Mesothelial cell of epicardium (in vitro differentiated cells): Measurements from ENCODE around the gene PKP4. TPM values are rescaled to one million over a fixed set of nuclear protein-coding genes. Genes with fewer than 3 reads are reported as not detected.

Experiments used
- DNase-seq, 2 experiments: peaks; one replicate each; pipeline ENCODE4 v3.0.0; 2021; ENCODE audit warnings: low spot score in 2 of 2; ENCODE audit not compliant: unreplicated experiment in 2 of 2
- H3K27ac Mint-ChIP-seq: 2 replicates; pipeline ENCODE4 v1.8.0; 2021; ENCODE audit warnings: mixed read lengths
- H3K27me3 Mint-ChIP-seq: 2 replicates; pipeline ENCODE4 v1.8.0; 2021; ENCODE audit warnings: low read depth, mixed read lengths
- H3K36me3 Mint-ChIP-seq: 2 replicates; pipeline ENCODE4 v1.8.0; 2021; ENCODE audit warnings: mixed read lengths
- H3K4me1 Mint-ChIP-seq: 2 replicates; pipeline ENCODE4 v1.8.0; 2021; ENCODE audit warnings: mixed read lengths
- H3K4me3 Mint-ChIP-seq: 2 replicates; pipeline ENCODE4 v1.8.0; 2021; ENCODE audit warnings: mild to moderate bottlenecking, moderate library complexity, mixed read lengths
- H3K9me3 Mint-ChIP-seq: 2 replicates; pipeline ENCODE4 v1.8.0; 2021; ENCODE audit warnings: mixed read lengths
- total RNA-seq: library from RNA; stranded (reverse); gene quantifications from 3 replicates; pipeline ENCODE4 v1.2.1, GENCODE V29; 2021
- TF ChIP-seq, protein P1 (sequence below): fragments of 200-600 bp; sonication (generic); IDR thresholded peaks from one replicate; pipeline ENCODE4 v1.5.0; 2021; ENCODE audit warnings: antibody characterized with exemption; ENCODE audit not compliant: unreplicated experiment

Gene PKP4
- total RNA-seq, 1 donor from 2014 or later, result 70.8 TPM

GRCh38 chr2:158651358-158652057 is 194.8 kb downstream of the PKP4 start:
- Mint-ChIP-seq H3K27ac (no peak overlapping the region), H3K9me3 (no peaks in the 10 kb centered on the region), H3K4me3 (no peak overlapping the region), H3K27me3 (no peaks in the 10 kb centered on the region), H3K4me1 (peaks cover 6% of the 10 kb centered on the region), H3K36me3 (peaks cover 2% of the 10 kb centered on the region)
- TF ChIP-seq, protein P1, sequence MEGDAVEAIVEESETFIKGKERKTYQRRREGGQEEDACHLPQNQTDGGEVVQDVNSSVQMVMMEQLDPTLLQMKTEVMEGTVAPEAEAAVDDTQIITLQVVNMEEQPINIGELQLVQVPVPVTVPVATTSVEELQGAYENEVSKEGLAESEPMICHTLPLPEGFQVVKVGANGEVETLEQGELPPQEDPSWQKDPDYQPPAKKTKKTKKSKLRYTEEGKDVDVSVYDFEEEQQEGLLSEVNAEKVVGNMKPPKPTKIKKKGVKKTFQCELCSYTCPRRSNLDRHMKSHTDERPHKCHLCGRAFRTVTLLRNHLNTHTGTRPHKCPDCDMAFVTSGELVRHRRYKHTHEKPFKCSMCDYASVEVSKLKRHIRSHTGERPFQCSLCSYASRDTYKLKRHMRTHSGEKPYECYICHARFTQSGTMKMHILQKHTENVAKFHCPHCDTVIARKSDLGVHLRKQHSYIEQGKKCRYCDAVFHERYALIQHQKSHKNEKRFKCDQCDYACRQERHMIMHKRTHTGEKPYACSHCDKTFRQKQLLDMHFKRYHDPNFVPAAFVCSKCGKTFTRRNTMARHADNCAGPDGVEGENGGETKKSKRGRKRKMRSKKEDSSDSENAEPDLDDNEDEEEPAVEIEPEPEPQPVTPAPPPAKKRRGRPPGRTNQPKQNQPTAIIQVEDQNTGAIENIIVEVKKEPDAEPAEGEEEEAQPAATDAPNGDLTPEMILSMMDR, result no peak
- DNase-seq, result no peak

DNA sequence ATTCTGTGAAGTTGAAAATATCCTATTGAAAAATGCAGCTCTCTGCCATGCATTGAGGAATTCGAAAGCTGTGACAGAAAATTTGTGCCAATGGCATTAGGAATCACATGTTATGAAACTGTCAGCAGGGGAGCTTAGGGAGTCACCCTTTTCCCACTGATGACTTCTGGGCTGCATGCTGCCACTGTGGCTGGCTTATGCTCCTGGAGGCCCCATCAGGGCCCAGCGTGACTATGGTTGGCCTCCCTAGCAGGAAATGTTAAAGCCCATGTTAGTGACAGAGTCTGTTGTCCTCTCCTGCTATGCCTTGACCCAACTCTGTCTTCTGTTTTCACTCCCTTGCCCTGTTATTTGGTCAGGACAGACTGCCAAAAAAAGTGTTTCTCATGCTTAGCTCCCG is 198.9 kb downstream of the PKP4 start:
- Mint-ChIP-seq H3K27ac (no peak overlapping the region), H3K4me1 (peaks cover 6% of the 10 kb centered on the region), H3K9me3 (no peaks in the 10 kb centered on the region), H3K36me3 (peaks cover 12% of the 10 kb centered on the region), H3K4me3 (no peak overlapping the region), H3K27me3 (no peaks in the 10 kb centered on the region)
- DNase-seq, result no peak
- TF ChIP-seq, protein P1, result no peak

DNA sequence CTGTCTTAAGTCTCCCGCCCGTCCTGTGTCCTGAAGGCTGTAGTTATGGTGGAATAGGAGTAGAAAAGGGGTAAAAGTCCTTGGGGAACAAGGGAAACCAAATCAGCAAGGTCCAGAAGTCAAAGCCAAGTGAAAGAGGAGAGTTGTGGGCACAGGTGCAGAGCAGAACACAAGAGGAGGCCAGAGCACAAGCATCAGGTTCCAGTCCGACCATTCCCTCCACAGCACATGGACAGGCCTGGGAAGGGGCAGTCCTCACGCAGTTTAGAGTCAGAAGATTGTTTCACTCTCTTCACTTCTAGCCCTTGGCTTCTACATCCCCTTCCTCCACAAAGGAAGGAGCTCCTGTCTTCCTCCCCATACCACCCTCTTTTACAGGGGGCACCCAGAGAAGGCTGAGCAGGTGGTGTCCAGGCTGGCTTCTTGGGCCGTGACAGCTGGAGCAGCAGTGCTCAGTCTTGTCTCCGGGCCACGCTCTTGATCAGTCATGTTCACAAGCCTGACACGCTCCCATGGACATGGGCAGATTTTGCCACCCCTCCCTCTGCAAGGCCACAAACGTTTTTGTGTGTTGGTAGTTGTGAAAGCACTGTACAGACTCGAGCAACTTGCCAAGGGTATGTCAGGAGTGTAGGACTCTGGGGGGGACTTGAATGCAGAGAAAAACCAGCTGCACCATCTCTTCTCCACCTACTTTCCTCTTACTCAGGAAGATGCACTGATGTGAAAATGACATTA is 199.9 kb downstream of the PKP4 start:
- DNase-seq, result no peak
- TF ChIP-seq, protein P1, result no peak
- H3K36me3 Mint-ChIP-seq, result peaks cover 10% of the 10 kb centered on the region
- H3K27ac Mint-ChIP-seq, result no peak overlapping the region
- H3K4me1 Mint-ChIP-seq, result peaks cover 6% of the 10 kb centered on the region
- no peak overlapping the region for H3K4me3 Mint-ChIP-seq
- H3K27me3 Mint-ChIP-seq, result no peaks in the 10 kb centered on the region
- H3K9me3 Mint-ChIP-seq, result no peaks in the 10 kb centered on the region

DNA sequence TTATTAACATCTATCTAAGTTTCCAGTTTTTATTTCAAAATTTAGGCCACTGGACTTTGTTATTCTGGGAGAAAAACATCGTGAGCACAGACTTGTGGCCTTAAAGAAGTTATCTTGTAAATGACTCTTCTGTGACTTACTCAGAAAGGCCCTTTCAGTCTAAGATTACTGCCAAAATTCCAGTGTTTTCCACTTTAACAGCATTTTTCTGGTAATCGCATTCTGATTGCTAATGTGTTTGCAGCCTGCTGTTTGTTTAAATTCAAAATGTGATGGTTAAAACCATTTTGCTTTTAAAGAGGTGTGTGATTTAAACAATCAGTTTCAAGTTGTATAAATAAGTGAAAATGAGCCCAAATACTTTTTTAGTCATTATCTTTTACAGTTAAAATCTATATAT is 201.6 kb downstream of the PKP4 start:
- no peaks in the 10 kb centered on the region for H3K27me3 Mint-ChIP-seq
- H3K4me1 Mint-ChIP-seq, result peaks cover 6% of the 10 kb centered on the region

GRCh38 chr2:158659483-158659882 is 202.7 kb downstream of the PKP4 start:
- no peaks in the 10 kb centered on the region for H3K9me3 Mint-ChIP-seq
- no peak overlapping the region for H3K4me3 Mint-ChIP-seq
- TF ChIP-seq, protein P1, result no peak

More for the DNA sequence above, 201.6 kb downstream of the PKP4 start:
- no peak for DNase-seq
- Mint-ChIP-seq H3K27ac (no peak overlapping the region), H3K4me3 (no peak overlapping the region), H3K9me3 (no peaks in the 10 kb centered on the region), H3K36me3 (peaks cover 10% of the 10 kb centered on the region)
- TF ChIP-seq, protein P1, result no peak

More at GRCh38 chr2:158659483-158659882, 202.7 kb downstream of the PKP4 start:
- DNase-seq, result no peak
- Mint-ChIP-seq H3K27me3 (no peaks in the 10 kb centered on the region), H3K4me1 (peaks cover 3% of the 10 kb centered on the region), H3K36me3 (peaks cover 10% of the 10 kb centered on the region), H3K27ac (no peak overlapping the region)
